ENCODE results near the gene JMJD1C.

Gene JMJD1C

GRCh38 chr10:63429281-63429680, 36.5 kb downstream of the JMJD1C start:
- no peak for DNase-seq (ENCODE audit: low read depth)
- H3K4me3 ChIP-seq (ENCODE audit: low read length), result no peak overlapping the region
- TF ChIP-seq, protein P1, sequence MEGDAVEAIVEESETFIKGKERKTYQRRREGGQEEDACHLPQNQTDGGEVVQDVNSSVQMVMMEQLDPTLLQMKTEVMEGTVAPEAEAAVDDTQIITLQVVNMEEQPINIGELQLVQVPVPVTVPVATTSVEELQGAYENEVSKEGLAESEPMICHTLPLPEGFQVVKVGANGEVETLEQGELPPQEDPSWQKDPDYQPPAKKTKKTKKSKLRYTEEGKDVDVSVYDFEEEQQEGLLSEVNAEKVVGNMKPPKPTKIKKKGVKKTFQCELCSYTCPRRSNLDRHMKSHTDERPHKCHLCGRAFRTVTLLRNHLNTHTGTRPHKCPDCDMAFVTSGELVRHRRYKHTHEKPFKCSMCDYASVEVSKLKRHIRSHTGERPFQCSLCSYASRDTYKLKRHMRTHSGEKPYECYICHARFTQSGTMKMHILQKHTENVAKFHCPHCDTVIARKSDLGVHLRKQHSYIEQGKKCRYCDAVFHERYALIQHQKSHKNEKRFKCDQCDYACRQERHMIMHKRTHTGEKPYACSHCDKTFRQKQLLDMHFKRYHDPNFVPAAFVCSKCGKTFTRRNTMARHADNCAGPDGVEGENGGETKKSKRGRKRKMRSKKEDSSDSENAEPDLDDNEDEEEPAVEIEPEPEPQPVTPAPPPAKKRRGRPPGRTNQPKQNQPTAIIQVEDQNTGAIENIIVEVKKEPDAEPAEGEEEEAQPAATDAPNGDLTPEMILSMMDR (conservative IDR thresholded peaks at IDR 0.05; ENCODE audit: low read depth, low read length), result no peak

GRCh38 chr10:63427013-63427412, 38.8 kb downstream of the JMJD1C start:
- TF ChIP-seq, protein P1 (conservative IDR thresholded peaks at IDR 0.05; ENCODE audit: low read depth, low read length), result no peak

DNA sequence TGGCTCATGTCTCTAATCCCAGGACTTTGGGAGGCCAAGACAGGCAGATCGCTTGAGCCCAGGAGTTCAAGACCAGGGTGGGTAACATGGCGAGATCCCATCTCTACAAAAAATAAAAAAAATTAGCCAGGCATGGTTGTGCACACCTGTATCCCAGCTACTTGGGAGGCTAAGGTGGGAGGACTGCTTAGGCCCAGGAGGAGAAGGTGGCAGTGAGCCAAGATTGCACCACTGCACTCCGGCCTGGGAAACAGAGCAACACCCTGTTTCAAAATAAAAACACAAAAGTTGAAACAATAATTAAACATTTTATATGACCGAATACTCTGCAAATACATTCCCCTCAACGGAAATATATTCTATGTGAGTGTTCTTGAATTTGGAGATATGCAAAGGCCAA, 40.3 kb downstream of the JMJD1C start:
- DNase-seq (ENCODE audit: low read depth), result no peak

More at GRCh38 chr10:63427013-63427412, 38.8 kb downstream of the JMJD1C start:
- H3K4me3 ChIP-seq (ENCODE audit: low read length), result no peak overlapping the region
- DNase-seq (ENCODE audit: low read depth), result no peak

GRCh38 chr10:63424576-63424975, 41.2 kb downstream of the JMJD1C start:
- TF ChIP-seq, protein P1 (conservative IDR thresholded peaks at IDR 0.05; ENCODE audit: low read depth, low read length), result no peak
- no peak overlapping the region for H3K4me3 ChIP-seq (ENCODE audit: low read length)
- no peak for DNase-seq (ENCODE audit: low read depth)

More for the DNA sequence above, 40.3 kb downstream of the JMJD1C start:
- no peak overlapping the region for H3K4me3 ChIP-seq (ENCODE audit: low read length)
- TF ChIP-seq, protein P1 (conservative IDR thresholded peaks at IDR 0.05; ENCODE audit: low read depth, low read length), result no peak

- H3K4me3 ChIP-seq (ENCODE audit: low read length), result no peak overlapping the region
- DNase-seq (ENCODE audit: low read depth), result no peak
- TF ChIP-seq, protein P1 (conservative IDR thresholded peaks at IDR 0.05; ENCODE audit: low read depth, low read length), result no peak
Observed at GRCh38 chr10:63423494-63423893, 42.3 kb downstream of the JMJD1C start.

GRCh38 chr10:63421591-63421990, 44.2 kb downstream of the JMJD1C start:
- no peak overlapping the region for H3K4me3 ChIP-seq (ENCODE audit: low read length)
- DNase-seq (ENCODE audit: low read depth), result no peak
- TF ChIP-seq, protein P1 (conservative IDR thresholded peaks at IDR 0.05; ENCODE audit: low read depth, low read length), result no peak

DNA sequence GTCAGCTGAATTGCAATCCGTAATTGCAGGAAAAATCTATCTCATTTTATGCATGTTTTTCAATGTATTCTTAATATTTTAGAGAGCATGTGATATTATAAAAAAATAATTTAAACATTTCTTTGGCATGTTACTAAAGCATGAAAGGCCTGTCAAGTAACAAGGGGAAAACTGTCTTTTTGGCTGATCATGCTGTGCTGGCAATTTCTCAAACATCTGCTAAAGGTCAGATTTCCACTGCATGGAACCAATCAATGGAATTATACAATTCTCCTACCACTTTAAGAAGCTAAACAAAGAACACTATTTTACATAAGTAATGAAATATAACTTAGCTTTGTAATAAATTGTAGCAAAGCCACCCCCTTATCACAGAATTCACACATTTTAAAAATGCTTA, 49.4 kb downstream of the JMJD1C start:
- no peak for DNase-seq (ENCODE audit: low read depth)
- H3K4me3 ChIP-seq (ENCODE audit: low read length), result no peak overlapping the region
- TF ChIP-seq, protein P1 (conservative IDR thresholded peaks at IDR 0.05; ENCODE audit: low read depth, low read length), result no peak

All from retinal pigment epithelial cell (primary cell).